Fibroblast of skin of left quadriceps (primary cell): ENCODE data around the gene DNAH1.

ENCODE experiments used
- DNase-seq, 2 experiments: peaks; one replicate each; pipeline ENCODE4 v3.0.0-alpha.2; 2013; ENCODE audit warnings: low read depth in 2 of 2

Gene DNAH1

DNA sequence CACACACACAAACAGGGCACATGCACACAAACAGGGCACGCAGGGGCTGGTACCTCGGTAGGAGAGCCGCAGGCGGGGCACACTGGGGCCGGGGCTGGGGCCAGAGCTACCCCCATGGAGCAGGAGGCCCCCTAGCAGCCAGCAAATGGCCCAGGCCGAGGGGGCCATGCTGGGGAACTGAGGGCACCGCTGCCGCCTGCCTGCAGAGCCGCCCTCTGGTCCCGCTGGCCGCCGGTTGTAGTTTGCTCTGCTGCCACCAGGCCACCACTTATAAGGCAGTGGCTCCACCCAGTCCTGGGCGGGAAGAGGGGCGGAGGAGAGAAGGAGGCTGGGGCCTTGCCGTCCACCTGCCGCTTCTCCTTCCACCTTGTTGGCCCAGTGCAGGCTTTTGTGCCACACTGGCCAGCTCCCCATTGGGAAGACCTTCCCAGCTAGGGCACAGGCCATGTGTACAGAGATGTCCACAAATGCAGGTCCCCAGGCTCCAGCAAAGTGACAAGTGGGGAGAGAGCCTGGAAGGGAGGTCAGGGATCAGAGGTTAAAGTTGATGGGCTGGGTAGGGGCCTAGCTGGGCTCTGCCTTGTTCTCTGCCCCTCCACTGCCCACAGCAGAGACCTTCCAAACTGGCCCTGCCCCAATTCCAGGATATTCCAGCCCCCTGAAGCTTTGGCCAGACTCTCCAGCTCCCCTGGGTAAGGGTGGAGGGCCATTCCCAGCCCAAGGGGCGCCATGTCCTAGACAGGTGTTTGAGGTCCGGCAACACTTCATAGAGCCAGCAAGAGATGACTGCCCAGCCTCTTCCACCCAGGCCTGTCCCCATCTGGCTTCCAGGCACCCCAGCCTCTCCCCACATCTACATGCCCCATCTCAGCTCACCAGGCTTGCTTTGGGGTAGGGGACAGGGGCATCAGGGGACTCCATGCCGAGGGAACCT is 129.0 kb downstream of the DNAH1 start, which contains the start of gene SEMA3G:
Gene SEMA3G (minus strand): TSS at position 244 of the 934 bp plus-strand sequence. CDS start 76 bp downstream, at position 168.
- no peak for DNase-seq

- no peak for DNase-seq
Measured at GRCh38 chr3:52446042-52446441, 129.9 kb downstream of the DNAH1 start.

GRCh38 chr3:52446631-52447511 is 130.8 kb downstream of the DNAH1 start:
- peak in 1 of 2 experiments; percentile 29 for DNase-seq

DNA sequence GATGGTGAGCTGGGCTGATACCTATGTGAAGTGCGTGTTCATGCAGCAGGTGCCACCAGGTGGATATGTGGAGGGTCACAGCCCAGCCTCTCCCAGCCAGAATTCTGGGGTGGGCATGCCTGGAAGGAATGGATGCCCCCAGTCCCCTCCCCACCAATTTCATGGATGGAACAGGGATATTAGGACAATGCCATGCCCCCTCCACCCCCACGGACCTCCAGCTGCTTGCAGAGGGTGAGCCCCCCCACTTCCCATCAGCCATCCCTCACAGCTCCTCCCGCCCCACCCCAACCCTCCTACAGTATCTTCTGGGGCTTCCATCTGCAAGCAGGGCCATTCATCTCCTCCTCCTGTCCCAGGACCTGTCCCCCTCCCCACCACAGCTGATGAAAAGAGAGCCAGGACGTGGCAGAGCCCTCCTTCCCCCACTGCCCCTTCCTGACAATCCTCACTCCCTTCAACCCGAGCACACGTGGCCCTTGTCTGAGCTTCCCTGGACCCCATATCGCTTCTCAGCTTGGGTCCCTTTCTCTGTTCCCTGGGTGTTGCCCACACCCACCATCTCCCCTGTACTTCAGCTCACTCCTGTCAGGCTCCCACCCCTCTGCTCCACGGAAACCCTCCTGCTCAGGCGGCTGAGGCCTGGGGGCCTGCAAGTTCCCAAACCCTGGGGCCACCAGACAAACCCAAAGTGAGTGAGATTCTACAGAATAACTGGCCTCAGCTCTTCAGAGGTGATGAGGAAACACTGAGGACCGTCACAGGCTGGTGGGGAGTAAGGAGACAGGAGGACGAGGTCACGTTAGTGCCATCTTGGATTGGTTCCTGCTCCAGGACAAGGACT is 131.6 kb downstream of the DNAH1 start:
- no peak for DNase-seq
